Measurements from ENCODE around the gene CRYBB2.
A peak's percentile ranks its signal among the peaks of the same experiment; 100 is the strongest.
"Not testable (repeated sequence)": the region's sequence is repeated elsewhere in the genome, so short reads cannot be mapped to it uniquely, and the experiment has no call there.

The CRYBB2 gene

DNA sequence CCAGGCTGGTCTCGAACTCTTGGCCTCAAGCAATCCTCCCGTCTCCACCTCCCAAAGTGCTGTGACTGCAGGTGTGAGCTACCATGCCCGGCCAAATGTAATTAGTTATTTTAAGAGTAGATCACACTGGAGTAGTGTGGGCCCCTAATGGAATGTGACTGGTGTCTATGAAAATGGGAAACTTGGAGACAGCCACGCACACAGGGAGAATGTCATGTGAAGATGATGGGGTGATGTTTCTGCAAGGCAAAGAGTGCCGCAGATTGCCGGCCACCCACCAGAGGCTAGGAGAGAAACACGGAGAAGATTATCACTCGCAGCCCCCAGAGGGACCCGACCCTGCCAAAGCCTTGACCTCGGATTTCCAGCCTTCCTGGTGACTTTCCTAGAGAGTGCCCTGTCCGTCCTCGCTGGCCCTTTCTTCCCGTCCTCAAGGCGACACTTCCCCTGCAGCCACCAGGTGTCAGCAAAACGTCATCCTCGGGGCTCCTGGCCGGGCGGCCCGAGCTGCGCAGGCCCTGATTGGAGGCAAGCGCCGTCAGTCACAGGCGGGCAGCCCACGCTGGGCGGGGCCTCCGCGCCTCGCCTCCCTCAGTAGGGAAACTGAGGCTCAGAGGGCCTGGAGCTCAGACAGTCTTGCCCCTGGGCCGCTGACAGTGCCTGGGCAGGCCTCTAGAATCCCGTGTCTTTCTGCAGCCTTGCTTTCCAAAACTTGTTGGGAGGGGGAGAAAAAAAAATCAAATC lies 16.3 kb downstream of the CRYBB2 start:
- no peak overlapping the region for H3K4me3 ChIP-seq (ENCODE audit: low read depth, low read length)
- DNase-seq (ENCODE audit: low read depth) = peak; percentile 80
- TF ChIP-seq, protein P1, sequence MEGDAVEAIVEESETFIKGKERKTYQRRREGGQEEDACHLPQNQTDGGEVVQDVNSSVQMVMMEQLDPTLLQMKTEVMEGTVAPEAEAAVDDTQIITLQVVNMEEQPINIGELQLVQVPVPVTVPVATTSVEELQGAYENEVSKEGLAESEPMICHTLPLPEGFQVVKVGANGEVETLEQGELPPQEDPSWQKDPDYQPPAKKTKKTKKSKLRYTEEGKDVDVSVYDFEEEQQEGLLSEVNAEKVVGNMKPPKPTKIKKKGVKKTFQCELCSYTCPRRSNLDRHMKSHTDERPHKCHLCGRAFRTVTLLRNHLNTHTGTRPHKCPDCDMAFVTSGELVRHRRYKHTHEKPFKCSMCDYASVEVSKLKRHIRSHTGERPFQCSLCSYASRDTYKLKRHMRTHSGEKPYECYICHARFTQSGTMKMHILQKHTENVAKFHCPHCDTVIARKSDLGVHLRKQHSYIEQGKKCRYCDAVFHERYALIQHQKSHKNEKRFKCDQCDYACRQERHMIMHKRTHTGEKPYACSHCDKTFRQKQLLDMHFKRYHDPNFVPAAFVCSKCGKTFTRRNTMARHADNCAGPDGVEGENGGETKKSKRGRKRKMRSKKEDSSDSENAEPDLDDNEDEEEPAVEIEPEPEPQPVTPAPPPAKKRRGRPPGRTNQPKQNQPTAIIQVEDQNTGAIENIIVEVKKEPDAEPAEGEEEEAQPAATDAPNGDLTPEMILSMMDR (conservative IDR thresholded peaks at IDR 0.05; ENCODE audit: low read depth, low read length) = peak; percentile 67

DNA sequence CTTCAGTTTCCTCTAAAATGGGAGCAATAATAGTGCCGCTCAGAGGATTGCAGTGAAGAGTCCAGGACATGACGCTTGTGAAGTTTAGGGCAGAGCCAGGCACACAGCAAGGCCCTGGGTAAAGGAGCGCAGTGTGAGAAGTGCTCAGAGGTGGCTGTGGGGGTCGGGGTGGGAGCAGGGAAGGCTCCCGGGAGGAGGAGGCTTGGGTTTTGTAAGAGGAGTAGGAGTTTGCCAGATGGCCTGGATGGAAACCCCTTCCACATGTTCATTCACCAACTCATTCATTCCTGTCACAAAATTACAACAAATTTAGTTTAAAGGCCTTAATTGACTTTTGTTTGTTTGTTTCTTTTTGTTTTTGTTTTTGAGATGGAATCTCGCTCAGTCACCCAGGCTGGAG lies 17.0 kb downstream of the CRYBB2 start:
- TF ChIP-seq, protein P1 (conservative IDR thresholded peaks at IDR 0.05; ENCODE audit: low read depth, low read length) = no peak
- DNase-seq (ENCODE audit: low read depth) = no peak
- H3K4me3 ChIP-seq (ENCODE audit: low read depth, low read length) = no peak overlapping the region

DNA sequence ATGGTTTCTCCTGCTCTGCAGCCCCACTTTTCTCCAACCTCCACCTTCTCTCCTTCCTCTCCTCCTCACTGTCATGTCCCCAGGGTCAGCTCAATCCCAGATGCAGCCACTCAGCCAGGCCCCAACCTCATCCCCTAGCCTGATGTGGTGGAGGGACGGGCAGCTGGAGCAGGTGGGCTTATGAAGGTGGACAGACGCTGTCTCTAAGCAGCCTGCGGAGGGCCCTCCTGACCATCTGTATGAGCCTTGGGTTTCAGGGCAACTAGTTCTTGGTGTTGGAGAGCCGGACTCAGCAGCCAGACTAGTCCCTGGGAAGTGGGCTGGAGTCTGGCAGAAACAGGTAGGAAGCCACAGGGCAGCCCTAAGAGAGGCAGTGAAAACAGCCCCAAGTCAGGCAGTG lies 18.1 kb downstream of the CRYBB2 start:
- H3K4me3 ChIP-seq (ENCODE audit: low read depth, low read length) = no peak overlapping the region
- DNase-seq (ENCODE audit: low read depth) = no peak
- TF ChIP-seq, protein P1 (conservative IDR thresholded peaks at IDR 0.05; ENCODE audit: low read depth, low read length) = no peak

DNA sequence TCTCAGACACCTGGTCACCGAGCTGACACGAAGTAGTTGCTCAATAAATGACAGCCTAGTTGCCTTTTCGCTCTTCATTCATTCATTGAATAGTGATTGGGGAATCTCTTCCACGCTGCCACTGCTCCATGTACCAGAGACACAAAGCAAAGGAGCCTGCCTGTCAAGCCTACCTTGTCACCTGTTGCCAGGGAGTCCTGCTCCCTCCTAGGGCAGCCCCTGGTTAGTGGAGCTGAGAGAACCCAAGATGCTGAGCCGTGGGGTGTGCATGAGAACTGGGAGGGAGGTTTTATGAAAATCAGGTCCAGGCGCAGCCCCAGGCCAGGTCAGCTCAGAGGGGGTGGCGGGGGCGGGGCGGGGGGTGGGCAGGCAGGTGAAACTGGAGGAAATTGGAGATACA lies 18.6 kb downstream of the CRYBB2 start:
- H3K4me3 ChIP-seq (ENCODE audit: low read depth, low read length); DNase-seq (ENCODE audit: low read depth): not testable (repeated sequence)

DNA sequence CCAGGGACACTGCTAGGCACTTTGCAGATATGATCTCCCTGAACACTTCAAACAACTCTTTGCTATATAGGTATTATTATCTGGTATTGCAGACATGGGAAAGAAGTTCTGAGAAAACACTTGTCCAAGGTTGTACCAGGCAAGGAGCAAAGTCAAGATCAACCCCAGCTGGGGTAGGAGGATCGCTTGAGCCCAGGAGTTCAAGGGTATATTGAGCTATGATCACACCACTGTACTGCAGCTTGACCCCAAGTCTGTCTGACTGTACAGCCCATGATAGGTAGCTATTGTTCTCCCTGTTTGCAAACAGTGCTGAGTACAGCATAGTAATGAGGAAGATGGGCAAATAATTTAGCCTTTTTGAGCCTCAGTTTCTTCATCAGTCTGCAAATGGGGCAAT lies 35.7 kb downstream of the CRYBB2 start:
- not testable (repeated sequence) for H3K4me3 ChIP-seq (ENCODE audit: low read depth, low read length); DNase-seq (ENCODE audit: low read depth)

DNA sequence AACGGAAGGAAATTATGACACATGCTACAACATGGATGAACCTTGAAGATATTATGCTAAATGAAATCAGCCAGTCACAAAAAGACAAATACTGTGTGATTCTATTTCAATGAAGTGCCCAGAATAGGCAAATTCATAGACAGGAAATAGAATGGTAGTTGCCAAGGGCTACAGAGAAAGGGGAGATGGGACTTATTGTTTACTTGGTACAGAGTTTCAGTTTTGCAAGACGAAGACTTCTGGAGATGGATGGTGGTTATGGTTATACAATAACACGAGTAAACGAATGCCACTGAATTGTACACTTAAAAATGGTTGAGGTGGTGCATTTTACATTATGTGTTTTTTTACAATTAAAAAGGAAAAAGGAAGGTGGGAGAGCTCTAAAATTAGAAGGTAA lies 48.1 kb downstream of the CRYBB2 start:
- DNase-seq (ENCODE audit: low read depth) = not testable (repeated sequence)

DNA sequence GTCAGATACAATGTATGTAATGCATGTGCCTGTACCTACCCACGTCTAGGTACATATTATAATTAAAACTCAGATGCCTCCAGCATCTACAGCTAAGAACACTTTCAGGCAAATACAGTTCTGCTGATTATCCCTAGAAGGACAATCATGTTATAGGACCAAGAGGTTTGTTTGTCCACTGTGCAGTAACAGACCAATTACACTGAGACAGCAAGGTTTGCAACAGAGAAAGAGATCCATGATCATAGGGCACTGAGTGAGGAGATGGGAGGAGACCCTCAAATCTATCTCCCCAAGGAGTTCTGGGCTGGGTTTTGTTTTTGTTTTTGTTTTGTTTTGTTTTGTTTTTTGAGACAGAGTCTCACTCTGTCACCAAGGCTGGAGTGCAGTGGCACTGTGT lies 49.5 kb downstream of the CRYBB2 start:
- not testable (repeated sequence) for DNase-seq (ENCODE audit: low read depth)

More for the DNA sequence above, 48.1 kb downstream of the CRYBB2 start:
- H3K4me3 ChIP-seq (ENCODE audit: low read depth, low read length) = not testable (repeated sequence)

DNA sequence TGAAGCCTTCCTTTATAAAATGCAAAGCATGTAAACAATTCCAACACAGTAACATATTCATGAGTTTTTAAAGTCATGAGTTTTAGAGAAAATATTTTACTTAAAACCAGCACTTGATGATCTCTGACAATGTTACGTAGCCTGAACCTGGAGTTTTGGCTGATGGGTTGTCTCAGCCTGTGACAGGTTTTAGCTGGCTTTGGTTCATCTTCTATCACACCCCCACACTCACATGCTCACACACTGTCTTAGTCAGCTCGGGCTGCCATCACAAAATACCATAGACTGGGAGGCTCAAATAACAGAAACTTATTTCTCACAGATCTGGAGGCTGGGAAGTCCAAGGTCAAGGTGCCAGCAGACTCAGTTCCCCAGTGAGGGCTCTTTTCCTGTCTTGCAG lies 50.6 kb downstream of the CRYBB2 start:
- H3K4me3 ChIP-seq (ENCODE audit: low read depth, low read length); DNase-seq (ENCODE audit: low read depth): not testable (repeated sequence)

More for the DNA sequence above, 49.5 kb downstream of the CRYBB2 start:
- not testable (repeated sequence) for H3K4me3 ChIP-seq (ENCODE audit: low read depth, low read length)

DNA sequence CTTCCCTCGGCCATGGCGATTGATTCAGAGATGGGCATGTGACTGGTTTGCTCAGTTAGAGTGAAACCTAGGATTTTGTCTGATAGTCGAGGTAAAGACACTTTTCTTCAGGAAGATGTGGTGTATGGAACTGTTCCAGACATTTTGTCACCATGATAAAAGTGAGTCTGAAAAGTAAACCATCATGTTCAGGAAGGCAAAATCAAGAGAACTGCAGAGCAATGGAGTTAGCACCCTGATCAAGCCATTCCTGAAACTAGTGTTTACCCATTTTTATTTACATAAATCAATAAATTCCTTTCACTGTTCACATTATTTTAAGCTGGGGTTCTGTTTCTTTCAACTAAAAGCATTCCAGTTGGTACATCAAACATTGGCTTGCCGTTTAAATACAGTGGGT lies 53.8 kb downstream of the CRYBB2 start:
- H3K4me3 ChIP-seq (ENCODE audit: low read depth, low read length); DNase-seq (ENCODE audit: low read depth): not testable (repeated sequence)

DNA sequence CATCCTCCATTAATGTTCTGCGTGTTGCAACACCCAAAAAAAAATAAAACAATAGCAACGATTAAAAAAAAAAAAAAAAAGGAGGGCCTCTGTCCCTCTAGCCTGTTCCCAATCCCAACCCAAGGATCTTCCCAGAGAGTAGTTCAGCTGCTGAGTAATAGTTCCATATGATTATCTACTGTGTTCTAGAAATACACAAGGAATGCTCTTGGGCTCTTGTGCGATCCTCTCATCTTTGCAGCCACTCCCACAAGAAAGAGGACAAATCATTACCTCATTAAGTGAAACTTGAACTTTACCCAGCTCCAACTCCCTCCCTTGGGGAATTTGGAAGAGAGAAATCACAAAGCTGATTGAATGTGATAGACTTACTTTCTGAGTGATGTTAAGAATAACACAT lies 54.5 kb downstream of the CRYBB2 start:
- DNase-seq (ENCODE audit: low read depth); H3K4me3 ChIP-seq (ENCODE audit: low read depth, low read length): not testable (repeated sequence)

DNA sequence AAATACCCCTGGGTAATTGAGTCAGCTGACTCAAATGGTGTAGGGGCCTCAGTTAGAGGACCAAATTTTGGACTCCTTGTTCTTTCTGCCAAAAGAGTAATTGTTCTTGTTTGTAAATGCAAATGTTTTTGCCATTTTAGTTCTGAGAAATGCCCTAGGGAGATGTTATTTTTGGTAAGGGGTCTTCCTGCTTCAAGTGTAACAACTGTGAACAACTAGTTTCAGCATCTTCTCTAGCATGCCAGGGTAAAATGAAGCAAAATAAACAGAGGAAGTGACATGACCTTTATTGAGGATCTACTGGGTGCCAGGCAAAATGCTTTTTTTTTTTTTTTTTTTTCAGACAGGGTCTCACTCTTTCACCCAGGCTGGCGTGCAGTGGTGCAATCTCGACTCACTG lies 60.7 kb downstream of the CRYBB2 start:
- H3K4me3 ChIP-seq (ENCODE audit: low read depth, low read length); DNase-seq (ENCODE audit: low read depth): not testable (repeated sequence)

All from choroid plexus epithelial cell (primary cell).